GM12878 (cell line): ENCODE measurements around the gene SPIRE2. TPM values are rescaled to one million over a fixed set of nuclear protein-coding genes. Genes with fewer than 3 reads are reported as not detected.

ENCODE experiments used
- ATAC-seq: fragments of 200-7000 bp; cut with Tn5 transposase; 3 replicates; pipeline ENCODE4 v1.9.1; 2020; ENCODE audit warnings: mild to moderate bottlenecking, moderate library complexity
- BruUV-seq: library from RNA; stranded (reverse); fragments of 400-500 nt; replicated peaks from 2 replicates; lab custom pipeline; 2021; lab: Mats Ljungman, UMichigan
- CTCF ChIA-PET: fragments of 300-600 bp; sonication (Branson Sonifier 250); formaldehyde crosslinking; extraction: SDS; loops from one replicate; lab custom pipeline; 2021; ENCODE audit warnings: inconsistent platforms; lab: Yijun Ruan, JAX
- POLR2A ChIA-PET: fragments of 350-600 bp; formaldehyde crosslinking; extraction: SDS; loops from one replicate; lab custom pipeline; 2021; ENCODE audit warnings: inconsistent platforms; lab: Charles Lee
- RAD21 ChIA-PET: fragments of 300-600 bp; sonication (Branson Sonifier 250); formaldehyde crosslinking; loops from one replicate; lab custom pipeline; 2023; ENCODE audit warnings: antibody characterized with exemption; ENCODE audit not compliant: unreplicated experiment; lab: Charles Lee
- SMC1A ChIA-PET: fragments of 300-600 bp; sonication (Branson Sonifier 250); formaldehyde crosslinking; loops from one replicate; lab custom pipeline; 2023; ENCODE audit not compliant: unreplicated experiment, uncharacterized antibody; lab: Charles Lee
- DNase-seq: peaks from one replicate; pipeline ENCODE4 v3.0.0-alpha.2; 2011; ENCODE audit warnings: low read depth, low spot score
- FAIRE-seq: peaks from 3 replicates; lab custom pipeline; 2011; peaks lifted over from hg19 to GRCh38; lab: Jason Lieb, UNC
- H2AFZ ChIP-seq: 2 replicates; pipeline ENCODE4 v1.6.0; 2011; ENCODE audit warnings: low read depth, low read length, control low read depth; ENCODE audit not compliant: control insufficient read depth
- H3K27ac ChIP-seq: 2 replicates; pipeline ENCODE4 v1.5.1; 2011; ENCODE audit warnings: control low read depth; ENCODE audit not compliant: control insufficient read depth, insufficient read depth
- H3K27me3 ChIP-seq, 2 experiments: replicated peaks in 1 of 2; 2 replicates each; pipeline versions ENCODE4 v1.6.0 to v1.6.1; 2011; ENCODE audit warnings: low read length in 1 of 2; ENCODE audit not compliant: control insufficient read depth in 2 of 2, insufficient read depth in 2 of 2
- H3K36me3 ChIP-seq, 2 experiments: 2 replicates each; pipeline ENCODE4 v1.5.1; 2011; ENCODE audit warnings: low read length in 1 of 2; ENCODE audit not compliant: control insufficient read depth in 2 of 2, insufficient read depth in 2 of 2
- H3K4me1 ChIP-seq: 2 replicates; pipeline ENCODE4 v1.6.1; 2011; ENCODE audit warnings: mild to moderate bottlenecking, low read length, moderate library complexity, mixed read lengths; ENCODE audit not compliant: control insufficient read depth, insufficient read depth
- H3K4me2 ChIP-seq: 2 replicates; pipeline ENCODE4 v1.6.0; 2011; ENCODE audit warnings: control low read depth; ENCODE audit not compliant: control insufficient read depth, insufficient read depth
- H3K4me3 ChIP-seq: fragments of 200-600 bp; sonication (generic); 2 replicates; pipeline ENCODE4 v1.5.1; 2016
- H3K79me2 ChIP-seq: 2 replicates; pipeline ENCODE4 v1.6.0; 2011; ENCODE audit warnings: low read length; ENCODE audit not compliant: control insufficient read depth, insufficient read depth
- H3K9ac ChIP-seq: 2 replicates; pipeline ENCODE4 v1.8.0; 2011; ENCODE audit warnings: low read length, control low read depth, mixed read lengths; ENCODE audit not compliant: control insufficient read depth, insufficient read depth
- H3K9me3 ChIP-seq: replicated peaks from 3 replicates; pipeline ENCODE4 v1.5.1; 2011; ENCODE audit warnings: mild to moderate bottlenecking, low read length; ENCODE audit not compliant: control insufficient read depth, insufficient read depth
- H4K20me1 ChIP-seq: 2 replicates; pipeline ENCODE4 v1.6.0; 2011; ENCODE audit not compliant: control insufficient read depth, insufficient read depth
- ASH2L ChIP-seq: fragments of 300-600, 200-600 bp; sonication (generic); IDR thresholded peaks from 2 replicates; pipeline ENCODE4 v1.6.1; 2017; ENCODE audit warnings: low read depth, mild to moderate bottlenecking, borderline replicate concordance
- CREB1 ChIP-seq: IDR thresholded peaks from 2 replicates; pipeline ENCODE4 v1.6.1; 2012; ENCODE audit warnings: low read depth, mild to moderate bottlenecking, inconsistent platforms
- E2F4 ChIP-seq: IDR thresholded peaks from 2 replicates; pipeline ENCODE4 v1.6.1; 2012; ENCODE audit warnings: low read depth, low read length, improper control_type of control experiment
- EZH2 ChIP-seq: IDR thresholded peaks from 2 replicates; pipeline ENCODE4 v1.6.1; 2012; ENCODE audit warnings: low read depth, mild to moderate bottlenecking, control low read depth, inconsistent platforms, low read length, borderline replicate concordance; ENCODE audit not compliant: control insufficient read depth
- FOXM1 ChIP-seq: IDR thresholded peaks from 2 replicates; pipeline ENCODE4 v1.6.1; 2012; ENCODE audit warnings: low read depth, mild to moderate bottlenecking, inconsistent platforms, low read length, moderate library complexity
- KAT2A ChIP-seq: conservative IDR thresholded peaks from 2 replicates; pipeline ENCODE4 v1.6.1; 2011; ENCODE audit warnings: low read depth, low read length; ENCODE audit not compliant: control insufficient read depth
- MLLT1 ChIP-seq: fragments of 450-650 bp; IDR thresholded peaks from 2 replicates; pipeline ENCODE4 v1.6.1; 2016; ENCODE audit warnings: mild to moderate bottlenecking
- MYB ChIP-seq: fragments of 150-350 bp; IDR thresholded peaks from 2 replicates; pipeline ENCODE4 v1.6.1; 2014; ENCODE audit warnings: mild to moderate bottlenecking, low read depth, low read length, borderline replicate concordance
- TBL1XR1 ChIP-seq: IDR thresholded peaks from 2 replicates; pipeline ENCODE4 v1.6.1; 2012; ENCODE audit warnings: low read depth, low read length, improper control_type of control experiment
- WGBS: methylation state at CpG from one replicate; pipeline ENCODE4 v1.1.6; 2016; ENCODE audit warnings: low lambda C conversion rate; ENCODE audit not compliant: insufficient replicate concordance, insufficient coverage; ENCODE audit errors: missing lambda C conversion rate; 5-methylcytosine and 5-hydroxymethylcytosine counted together
- in situ Hi-C: fragments of 300-500 bp; cut with MboI; formaldehyde crosslinking; loops from 9 replicates; pipeline ENCODE4 v1.14.3; 2018; ENCODE audit warnings: mixed read lengths
- intact Hi-C: fragments of 100-400 bp; cut with micrococcal nuclease; formaldehyde crosslinking; loops from one replicate; pipeline ENCODE4 v1.14.2; 2022; ENCODE audit not compliant: unreplicated experiment
- polyA plus RNA-seq, 11 experiments: library from polyadenylated mRNA; depleted of rRNA in 4 of 11; unstranded in 6 of 11; stranded (reverse) in 5 of 11; fragments of >200 nt; fragmentation: Nextera tagmentation in 4 of 11; fragmentation: Illumina TruSeq in 1 of 11; extraction: Ambion mirVana in 4 of 11; extraction: Trizol in 1 of 11; gene quantifications; 1 replicate in 1 of 11; 2 replicates in 10 of 11; pipeline versions ENCODE4 v1.2.1 to v1.2.3, GENCODE V29; 2011 to 2016; ENCODE audit warnings: inconsistent platforms in 2 of 11, missing spikeins in 2 of 11, low read depth in 1 of 11
- total RNA-seq, 4 experiments: library from RNA; depleted of rRNA in 3 of 4; stranded (reverse); fragments of >200 nt in 3 of 4; fragmentation: Illumina TruSeq in 1 of 4; extraction: Trizol in 1 of 4; gene quantifications; 2 replicates each; pipeline versions ENCODE4 v1.2.1 to v1.2.3, GENCODE V29; 2013 to 2021

Gene SPIRE2
- total and polyA plus RNA-seq, 10 of the 15 experiments (the other 5 are each of a cell fraction or from before 2014, with no cell fraction given), result 0.03 to 0.64 (median 0.27) TPM; not detected in 1

GRCh38 chr16:89905511-89906139 lies 77.3 kb downstream of the SPIRE2 start:
- TF ChIP-seq TBL1XR1 (no peak), MYB (no peak), KAT2A (no peak), FOXM1 (no peak), EZH2 (no peak), MLLT1 (no peak), ASH2L (no peak), CREB1 (no peak), E2F4 (no peak)
- H3K27me3 ChIP-seq, result no peaks in the 10 kb centered on the region
- ATAC-seq (no peak; the same call in 2 of the 3 replicates), FAIRE-seq (no peak), DNase-seq (no peak)
- ChIA-PET RAD21 (interaction anchor here (1.5 kb wide), 1 partner anchor 44 kb away, joined by 3 read pairs; no protein-coding TSS in a partner anchor), SMC1A (no interaction called here), POLR2A (no interaction called here), CTCF (interaction anchor here (1.0 kb wide), 1 partner anchor 165 kb away, joined by 3 read pairs; no protein-coding TSS in a partner anchor)
- no peak overlapping the region for H3K9ac ChIP-seq
- no peaks in the 10 kb centered on the region; the same call in 1 of the 2 replicates for H4K20me1 ChIP-seq
- peaks cover 12 to 23% of the 10 kb centered on the region in 2 experiments for H3K36me3 ChIP-seq
- no peaks in the 10 kb centered on the region for H3K79me2 ChIP-seq
- H3K27ac ChIP-seq, result no peak overlapping the region
- no peak overlapping the region for H3K4me3 ChIP-seq
- H2AFZ ChIP-seq, result no peak overlapping the region
- no TSS peak for BruUV-seq
- H3K4me1 ChIP-seq, result no peaks in the 10 kb centered on the region
- WGBS, result 93% methylated on average over 23 of the region's 23 CpGs
- intact Hi-C loops, result no loop called here
- H3K4me2 ChIP-seq, result no peak overlapping the region
- in situ Hi-C loops, result no loop called here
- H3K9me3 ChIP-seq, result no peaks in the 10 kb centered on the region; the same call in 2 of the 3 replicates
